IMR-90 (cell line): ENCODE data around the gene KRT39. TPM values are rescaled to one million over a fixed set of nuclear protein-coding genes. Genes with fewer than 3 reads are reported as not detected.

Experiments
- ATAC-seq: fragments of 200-7000 bp; cut with Tn5 transposase; 2 replicates; pipeline ENCODE4 v1.9.1; 2020; ENCODE audit warnings: low read depth, mild to moderate bottlenecking, moderate library complexity
- BruUV-seq: library from RNA; stranded (reverse); fragments of 400-500 nt; replicated peaks from 2 replicates; lab custom pipeline; 2021; lab: Mats Ljungman, UMichigan
- CTCF ChIA-PET: fragments of 300-600 bp; formaldehyde crosslinking; extraction: SDS; loops from one replicate; lab custom pipeline; 2021; ENCODE audit warnings: antibody characterized with exemption; lab: Yijun Ruan, JAX
- POLR2A ChIA-PET: fragments of 300-600 bp; sonication (Branson Sonifier 250); formaldehyde crosslinking; loops from one replicate; lab custom pipeline; 2022; ENCODE audit warnings: antibody characterized with exemption; ENCODE audit not compliant: unreplicated experiment; lab: Charles Lee
- DNase-seq: peaks from one replicate; pipeline ENCODE4 v3.0.0; 2013
- H2AFZ ChIP-seq: replicated peaks from 2 replicates; pipeline ENCODE3; 2013; ENCODE audit warnings: low read length, mild to moderate bottlenecking; ENCODE audit not compliant: poor library complexity
- H2AK5ac ChIP-seq: 2 replicates; pipeline ENCODE4 v1.6.1; 2013; ENCODE audit warnings: low read depth, low read length, inconsistent platforms
- H2AK9ac ChIP-seq: replicated peaks from 2 replicates; pipeline ENCODE3; 2013; ENCODE audit warnings: mild to moderate bottlenecking, low read depth, low read length, moderate library complexity; ENCODE audit not compliant: poor library complexity
- H2BK120ac ChIP-seq: 2 replicates; pipeline ENCODE4 v1.6.1; 2013; ENCODE audit warnings: low read depth, low read length, inconsistent platforms
- H2BK15ac ChIP-seq: 3 replicates; pipeline ENCODE4 v1.6.1; 2013; ENCODE audit warnings: low read depth, low read length, inconsistent platforms
- H2BK20ac ChIP-seq: 2 replicates; pipeline ENCODE4 v1.6.1; 2013; ENCODE audit warnings: low read depth, mild to moderate bottlenecking, inconsistent platforms, low read length, moderate library complexity
- H2BK5ac ChIP-seq: 2 replicates; pipeline ENCODE4 v1.6.1; 2013; ENCODE audit warnings: mild to moderate bottlenecking, low read depth, low read length, inconsistent platforms; ENCODE audit not compliant: poor library complexity, severe bottlenecking
- H3K14ac ChIP-seq: replicated peaks from 2 replicates; pipeline ENCODE4 v1.6.1; 2013; ENCODE audit warnings: low read depth, low read length, inconsistent platforms
- H3K18ac ChIP-seq: 2 replicates; pipeline ENCODE4 v1.6.1; 2013; ENCODE audit warnings: low read depth, low read length, control low read depth
- H3K23ac ChIP-seq: 2 replicates; pipeline ENCODE4 v1.6.1; 2013; ENCODE audit warnings: low read depth, low read length, inconsistent platforms
- H3K27ac ChIP-seq: 2 replicates; pipeline ENCODE4 v1.5.1; 2013; ENCODE audit warnings: mild to moderate bottlenecking, control low read depth, low read length; ENCODE audit not compliant: insufficient read depth
- H3K27me3 ChIP-seq: 2 replicates; pipeline ENCODE4 v1.6.1; 2013; ENCODE audit warnings: low read length; ENCODE audit not compliant: control insufficient read depth, insufficient read depth
- H3K36me3 ChIP-seq: 2 replicates; pipeline ENCODE4 v1.6.1; 2013; ENCODE audit warnings: low read length, mixed read lengths; ENCODE audit not compliant: control insufficient read depth, insufficient read depth
- H3K4ac ChIP-seq: 2 replicates; pipeline ENCODE4 v1.6.1; 2013; ENCODE audit warnings: low read depth, low read length, inconsistent platforms
- H3K4me1 ChIP-seq: 2 replicates; pipeline ENCODE4 v1.6.1; 2013; ENCODE audit warnings: low read length, mixed read lengths; ENCODE audit not compliant: control insufficient read depth, insufficient read depth
- H3K4me2 ChIP-seq: 2 replicates; pipeline ENCODE4 v1.6.1; 2013; ENCODE audit warnings: low read depth, mild to moderate bottlenecking, control low read depth, low read length, moderate library complexity
- H3K4me3 ChIP-seq: 2 replicates; pipeline ENCODE4 v1.5.1; 2013; ENCODE audit warnings: low read depth, mild to moderate bottlenecking, control low read depth, low read length, moderate library complexity; ENCODE audit not compliant: insufficient read depth
- H3K56ac ChIP-seq: 2 replicates; pipeline ENCODE4 v1.6.1; 2013; ENCODE audit warnings: low read length, inconsistent platforms; ENCODE audit not compliant: insufficient read depth; ENCODE audit errors: extremely low read depth
- H3K79me1 ChIP-seq, 2 experiments: 2 replicates each; pipeline ENCODE4 v1.6.1; 2013; ENCODE audit warnings: low read length in 2 of 2, inconsistent platforms in 1 of 2, low read depth in 1 of 2
- H3K9ac ChIP-seq: 2 replicates; pipeline ENCODE4 v1.6.1; 2013; ENCODE audit warnings: low read depth, low read length, control low read depth
- H3K9me1 ChIP-seq: 2 replicates; pipeline ENCODE4 v1.6.1; 2013; ENCODE audit warnings: low read length, inconsistent platforms; ENCODE audit not compliant: insufficient read depth
- H3K9me3 ChIP-seq: 2 replicates; pipeline ENCODE4 v1.6.1; 2013; ENCODE audit warnings: low read length; ENCODE audit not compliant: control insufficient read depth, insufficient read depth
- H4K20me1 ChIP-seq: 2 replicates; pipeline ENCODE4 v1.6.1; 2013; ENCODE audit warnings: low read length, inconsistent platforms; ENCODE audit not compliant: insufficient read depth
- H4K5ac ChIP-seq: 2 replicates; pipeline ENCODE4 v1.6.1; 2013; ENCODE audit warnings: mild to moderate bottlenecking, low read depth, low read length, control low read depth
- H4K8ac ChIP-seq, 2 experiments: 2 replicates each; pipeline ENCODE4 v1.6.1; 2013; ENCODE audit warnings: low read depth in 2 of 2, low read length in 2 of 2, control low read depth in 1 of 2, inconsistent platforms in 1 of 2
- H4K91ac ChIP-seq: 2 replicates; pipeline ENCODE4 v1.6.1; 2013; ENCODE audit warnings: low read depth, low read length, inconsistent platforms; ENCODE audit not compliant: insufficient read depth
- CEBPB ChIP-seq: IDR thresholded peaks from 2 replicates; pipeline ENCODE4 v1.6.1; 2012; ENCODE audit warnings: low read depth, low read length, improper control_type of control experiment
- CHD1 ChIP-seq: IDR thresholded peaks from 2 replicates; pipeline ENCODE4 v1.6.1; 2012; ENCODE audit warnings: low read depth, low read length, improper control_type of control experiment
- FOS ChIP-seq: fragments of 150-350 bp; IDR thresholded peaks from 2 replicates; pipeline ENCODE4 v1.6.1; 2016; ENCODE audit warnings: low read depth, low read length
- MAFK ChIP-seq: IDR thresholded peaks from 2 replicates; pipeline ENCODE4 v1.6.1; 2012; ENCODE audit warnings: low read depth, low read length, improper control_type of control experiment
- MXI1 ChIP-seq: IDR thresholded peaks from 2 replicates; pipeline ENCODE4 v1.6.1; 2012; ENCODE audit warnings: low read depth, mild to moderate bottlenecking, low read length, moderate library complexity, borderline replicate concordance
- NFE2L2 ChIP-seq: fragments of 150-350 bp; IDR thresholded peaks from 2 replicates; pipeline ENCODE4 v1.6.1; 2016; ENCODE audit warnings: low read depth, mild to moderate bottlenecking, low read length
- POLR2A ChIP-seq: IDR thresholded peaks from 2 replicates; pipeline ENCODE4 v1.6.1; 2012; ENCODE audit warnings: mild to moderate bottlenecking, low read depth, low read length
- RFX5 ChIP-seq: IDR thresholded peaks from 2 replicates; pipeline ENCODE4 v1.8.0; 2012; ENCODE audit warnings: low read depth, mild to moderate bottlenecking, low read length, moderate library complexity
- SMC3 ChIP-seq: fragments of 150-350 bp; IDR thresholded peaks from 2 replicates; pipeline ENCODE4 v1.6.1; 2016; ENCODE audit warnings: low read depth, mild to moderate bottlenecking, antibody characterized with exemption, low read length, moderate library complexity
- WGBS, 2 experiments: methylation state at CpG; one replicate each; pipeline versions ENCODE4 v1.1.5 to v1.1.7; 2013; ENCODE audit warnings: missing lambda C conversion rate in 2 of 2; ENCODE audit not compliant: insufficient read length in 1 of 2; ENCODE audit errors: extremely low coverage in 2 of 2; 5-methylcytosine and 5-hydroxymethylcytosine counted together
- dilution Hi-C: fragments of 300-500 bp; cut with HindIII; formaldehyde crosslinking; loops from one replicate; pipeline ENCODE4 v1.14.3; 2018; ENCODE audit warnings: low sequenced_read_pairs; ENCODE audit not compliant: unreplicated experiment
- in situ Hi-C: fragments of 300-500 bp; cut with MboI; formaldehyde crosslinking; loops from 3 replicates; pipeline ENCODE4 v1.14.3; 2019; ENCODE audit warnings: low sequenced_read_pairs, inconsistent platforms, mixed read lengths
- intact Hi-C: fragments of 100-400 bp; cut with micrococcal nuclease; formaldehyde crosslinking; loops from 2 replicates; pipeline ENCODE4 v1.10.0; 2022
- polyA plus RNA-seq, 3 experiments: library from polyadenylated mRNA; depleted of rRNA; stranded (reverse); fragments of >200 nt; gene quantifications; 2 replicates each; pipeline ENCODE4 v1.2.3, GENCODE V29; 2012; ENCODE audit warnings: low replicate concordance in 1 of 3
- total RNA-seq: library from RNA; depleted of rRNA; stranded (reverse); fragments of >200 nt; gene quantifications from 2 replicates; pipeline ENCODE4 v1.2.3, GENCODE V29; 2012
- TF ChIP-seq, protein P1 (sequence below): conservative IDR thresholded peaks from 2 replicates; pipeline ENCODE4 v1.5.1; 2012; ENCODE audit warnings: mild to moderate bottlenecking, low read depth, low read length, improper control_type of control experiment
- TF ChIP-seq, protein P2 (sequence below): fragments of 150-350 bp; IDR thresholded peaks from 2 replicates; pipeline ENCODE4 v1.6.1; 2017; ENCODE audit warnings: mild to moderate bottlenecking, antibody characterized with exemption, low read length, low read depth

The KRT39 gene
- total and polyA plus RNA-seq, 2 of the 4 experiments (the other 2 are of a cell fraction): 0.15 TPM; not detected in 1

DNA sequence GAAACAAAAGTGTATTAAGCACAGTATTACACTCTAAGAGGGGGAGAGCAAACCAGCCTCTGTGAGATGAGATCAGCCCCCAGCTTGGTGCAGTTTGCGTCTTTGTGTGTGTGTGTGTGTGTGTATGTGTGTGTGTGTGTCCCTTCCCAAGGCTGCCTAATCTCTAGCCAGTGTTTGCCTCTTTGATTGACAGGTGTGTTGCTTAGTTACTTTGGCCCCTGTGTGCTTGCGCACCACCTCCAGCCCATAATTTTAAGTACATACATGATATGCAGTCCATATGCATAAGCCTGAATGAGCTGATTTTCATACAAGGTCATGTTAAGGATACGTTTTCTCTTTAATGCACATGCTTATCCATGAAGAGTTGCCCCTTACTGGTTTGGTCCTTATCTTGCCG, 35.0 kb upstream of the KRT39 start:
- dilution Hi-C loops: no loop called here
- H4K8ac ChIP-seq: no peak overlapping the region
- H2BK5ac ChIP-seq: no peak overlapping the region
- no peaks in the 10 kb centered on the region for H3K4me1 ChIP-seq
- no peak overlapping the region for H4K5ac ChIP-seq
- H3K79me1 ChIP-seq: no peaks in the 10 kb centered on the region
- ATAC-seq (no peak), DNase-seq (no peak)
- H3K27ac ChIP-seq: no peak overlapping the region
- no peak overlapping the region for H3K18ac ChIP-seq
- no peaks in the 10 kb centered on the region for H3K9me1 ChIP-seq
- H3K4me2 ChIP-seq: no peak overlapping the region
- ChIA-PET POLR2A (no interaction called here), CTCF (no interaction called here)
- no peak overlapping the region for H3K56ac ChIP-seq
- TF ChIP-seq CEBPB: no peak
- TF ChIP-seq MXI1: no peak
- TF ChIP-seq, protein P1, sequence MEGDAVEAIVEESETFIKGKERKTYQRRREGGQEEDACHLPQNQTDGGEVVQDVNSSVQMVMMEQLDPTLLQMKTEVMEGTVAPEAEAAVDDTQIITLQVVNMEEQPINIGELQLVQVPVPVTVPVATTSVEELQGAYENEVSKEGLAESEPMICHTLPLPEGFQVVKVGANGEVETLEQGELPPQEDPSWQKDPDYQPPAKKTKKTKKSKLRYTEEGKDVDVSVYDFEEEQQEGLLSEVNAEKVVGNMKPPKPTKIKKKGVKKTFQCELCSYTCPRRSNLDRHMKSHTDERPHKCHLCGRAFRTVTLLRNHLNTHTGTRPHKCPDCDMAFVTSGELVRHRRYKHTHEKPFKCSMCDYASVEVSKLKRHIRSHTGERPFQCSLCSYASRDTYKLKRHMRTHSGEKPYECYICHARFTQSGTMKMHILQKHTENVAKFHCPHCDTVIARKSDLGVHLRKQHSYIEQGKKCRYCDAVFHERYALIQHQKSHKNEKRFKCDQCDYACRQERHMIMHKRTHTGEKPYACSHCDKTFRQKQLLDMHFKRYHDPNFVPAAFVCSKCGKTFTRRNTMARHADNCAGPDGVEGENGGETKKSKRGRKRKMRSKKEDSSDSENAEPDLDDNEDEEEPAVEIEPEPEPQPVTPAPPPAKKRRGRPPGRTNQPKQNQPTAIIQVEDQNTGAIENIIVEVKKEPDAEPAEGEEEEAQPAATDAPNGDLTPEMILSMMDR: no peak
- TF ChIP-seq NFE2L2: no peak
- no peak for TF ChIP-seq POLR2A
- TF ChIP-seq SMC3: no peak
- TF ChIP-seq, protein P2, sequence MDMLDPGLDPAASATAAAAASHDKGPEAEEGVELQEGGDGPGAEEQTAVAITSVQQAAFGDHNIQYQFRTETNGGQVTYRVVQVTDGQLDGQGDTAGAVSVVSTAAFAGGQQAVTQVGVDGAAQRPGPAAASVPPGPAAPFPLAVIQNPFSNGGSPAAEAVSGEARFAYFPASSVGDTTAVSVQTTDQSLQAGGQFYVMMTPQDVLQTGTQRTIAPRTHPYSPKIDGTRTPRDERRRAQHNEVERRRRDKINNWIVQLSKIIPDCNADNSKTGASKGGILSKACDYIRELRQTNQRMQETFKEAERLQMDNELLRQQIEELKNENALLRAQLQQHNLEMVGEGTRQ: no peak
- no peak for TF ChIP-seq MAFK
- TF ChIP-seq FOS: no peak
- no peak for TF ChIP-seq CHD1
- no peak for TF ChIP-seq RFX5
- H2BK20ac ChIP-seq: no peak overlapping the region; the same call in 1 of the 2 replicates
- H2AK9ac ChIP-seq: no peak overlapping the region
- BruUV-seq: no TSS peak
- H3K9ac ChIP-seq: no peak overlapping the region
- no peak overlapping the region; the same call in 1 of the 2 replicates for H2AK5ac ChIP-seq
- H2BK15ac ChIP-seq: no peak overlapping the region
- no peak overlapping the region for H4K91ac ChIP-seq
- H2AFZ ChIP-seq: no peak overlapping the region
- in situ Hi-C loops: no loop called here
- no peaks in the 10 kb centered on the region for H3K27me3 ChIP-seq
- no peaks in the 10 kb centered on the region for H3K36me3 ChIP-seq
- 100% methylated on average over 1 of the region's 4 CpGs; no CpG with 5 or more reads in 1 of the 2 experiments for WGBS, 2 experiments
- no peaks in the 10 kb centered on the region for H4K20me1 ChIP-seq
- no peaks in the 10 kb centered on the region for H3K9me3 ChIP-seq
- no peak overlapping the region for H2BK120ac ChIP-seq
- no peak overlapping the region for H3K14ac ChIP-seq
- intact Hi-C loops: no loop called here
- H3K4ac ChIP-seq: no peak overlapping the region
- H3K23ac ChIP-seq: no peak overlapping the region
- H3K4me3 ChIP-seq: no peak overlapping the region
